ENCODE results near the gene MED6.

- TF ChIP-seq CTCF (conservative IDR thresholded peaks at IDR 0.05; ENCODE audit: low read depth in 2 of 2): no peak
- TF ChIP-seq POLR2AphosphoS5 (IDR thresholded peaks at IDR 0.05; ENCODE audit: low read depth): peak; percentile 14; the same call in 1 of the 2 replicates
- no peak for TF ChIP-seq NANOG (IDR thresholded peaks at IDR 0.05; ENCODE audit: borderline replicate concordance)
- TF ChIP-seq EZH2 (IDR thresholded peaks at IDR 0.05; ENCODE audit: low read depth, unreplicated experiment): no peak
- TF ChIP-seq JUNB (IDR thresholded peaks at IDR 0.05; ENCODE audit: unreplicated experiment): no peak
- TF ChIP-seq, protein P1, sequence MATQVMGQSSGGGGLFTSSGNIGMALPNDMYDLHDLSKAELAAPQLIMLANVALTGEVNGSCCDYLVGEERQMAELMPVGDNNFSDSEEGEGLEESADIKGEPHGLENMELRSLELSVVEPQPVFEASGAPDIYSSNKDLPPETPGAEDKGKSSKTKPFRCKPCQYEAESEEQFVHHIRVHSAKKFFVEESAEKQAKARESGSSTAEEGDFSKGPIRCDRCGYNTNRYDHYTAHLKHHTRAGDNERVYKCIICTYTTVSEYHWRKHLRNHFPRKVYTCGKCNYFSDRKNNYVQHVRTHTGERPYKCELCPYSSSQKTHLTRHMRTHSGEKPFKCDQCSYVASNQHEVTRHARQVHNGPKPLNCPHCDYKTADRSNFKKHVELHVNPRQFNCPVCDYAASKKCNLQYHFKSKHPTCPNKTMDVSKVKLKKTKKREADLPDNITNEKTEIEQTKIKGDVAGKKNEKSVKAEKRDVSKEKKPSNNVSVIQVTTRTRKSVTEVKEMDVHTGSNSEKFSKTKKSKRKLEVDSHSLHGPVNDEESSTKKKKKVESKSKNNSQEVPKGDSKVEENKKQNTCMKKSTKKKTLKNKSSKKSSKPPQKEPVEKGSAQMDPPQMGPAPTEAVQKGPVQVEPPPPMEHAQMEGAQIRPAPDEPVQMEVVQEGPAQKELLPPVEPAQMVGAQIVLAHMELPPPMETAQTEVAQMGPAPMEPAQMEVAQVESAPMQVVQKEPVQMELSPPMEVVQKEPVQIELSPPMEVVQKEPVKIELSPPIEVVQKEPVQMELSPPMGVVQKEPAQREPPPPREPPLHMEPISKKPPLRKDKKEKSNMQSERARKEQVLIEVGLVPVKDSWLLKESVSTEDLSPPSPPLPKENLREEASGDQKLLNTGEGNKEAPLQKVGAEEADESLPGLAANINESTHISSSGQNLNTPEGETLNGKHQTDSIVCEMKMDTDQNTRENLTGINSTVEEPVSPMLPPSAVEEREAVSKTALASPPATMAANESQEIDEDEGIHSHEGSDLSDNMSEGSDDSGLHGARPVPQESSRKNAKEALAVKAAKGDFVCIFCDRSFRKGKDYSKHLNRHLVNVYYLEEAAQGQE (IDR thresholded peaks at IDR 0.05; ENCODE audit: unreplicated experiment): no peak
- TF ChIP-seq ZNF114 (CRISPR knock-in tag; IDR thresholded peaks at IDR 0.05): no peak
- no peak for TF ChIP-seq STAT1 (IDR thresholded peaks at IDR 0.05; ENCODE audit: unreplicated experiment)
Measured at GRCh38 chr14:70640938-70641547, 40.6 kb upstream of the MED6 start.

Measured in GM23338 (cell line).